Measurements from ENCODE around the gene CUL7.

CUL7 gene

GRCh38 chr6:43037706-43038105 is 15.9 kb downstream of the CUL7 start:
- no peak for TF ChIP-seq CTCF (IDR thresholded peaks at IDR 0.05; ENCODE audit: insufficient read depth, low read length, poor library complexity, severe bottlenecking)
- Histone ChIP-seq H3K27me3 (replicated peaks; ENCODE audit: control insufficient read depth, insufficient read depth, low read length) (no peaks in the 10 kb centered on the region), H3K4me3 (replicated peaks; ENCODE audit: low read depth, low read length) (no peak overlapping the region), H3K36me3 (ENCODE audit: control insufficient read depth, insufficient read depth, low read length) (peaks cover 27% of the 10 kb centered on the region)
- no peak for DNase-seq (ENCODE audit: extremely low read depth, insufficient read length)

- Histone ChIP-seq H3K4me3 (replicated peaks; ENCODE audit: low read depth, low read length) (no peak overlapping the region), H3K36me3 (ENCODE audit: control insufficient read depth, insufficient read depth, low read length) (peaks cover 25% of the 10 kb centered on the region), H3K27me3 (replicated peaks; ENCODE audit: control insufficient read depth, insufficient read depth, low read length) (no peaks in the 10 kb centered on the region)
- no peak for DNase-seq (ENCODE audit: extremely low read depth, insufficient read length)
- no peak for TF ChIP-seq CTCF (IDR thresholded peaks at IDR 0.05; ENCODE audit: insufficient read depth, low read length, poor library complexity, severe bottlenecking)
Measured at GRCh38 chr6:43037197-43037596, 16.5 kb downstream of the CUL7 start.

GRCh38 chr6:43036712-43037111 is 16.9 kb downstream of the CUL7 start:
- H3K36me3 ChIP-seq (ENCODE audit: control insufficient read depth, insufficient read depth, low read length) = peaks cover 25% of the 10 kb centered on the region

GRCh38 chr6:43035495-43036194 is 18.0 kb downstream of the CUL7 start:
- H3K4me3 ChIP-seq (replicated peaks; ENCODE audit: low read depth, low read length) = no peak overlapping the region
- H3K36me3 ChIP-seq (ENCODE audit: control insufficient read depth, insufficient read depth, low read length) = peaks cover 25% of the 10 kb centered on the region
- no peak for TF ChIP-seq CTCF (IDR thresholded peaks at IDR 0.05; ENCODE audit: insufficient read depth, low read length, poor library complexity, severe bottlenecking)
- no peaks in the 10 kb centered on the region for H3K27me3 ChIP-seq (replicated peaks; ENCODE audit: control insufficient read depth, insufficient read depth, low read length)
- DNase-seq (ENCODE audit: extremely low read depth, insufficient read length) = no peak

More at GRCh38 chr6:43036712-43037111, 16.9 kb downstream of the CUL7 start:
- no peak for TF ChIP-seq CTCF (IDR thresholded peaks at IDR 0.05; ENCODE audit: insufficient read depth, low read length, poor library complexity, severe bottlenecking)
- H3K27me3 ChIP-seq (replicated peaks; ENCODE audit: control insufficient read depth, insufficient read depth, low read length) = no peaks in the 10 kb centered on the region
- no peak for DNase-seq (ENCODE audit: extremely low read depth, insufficient read length)
- H3K4me3 ChIP-seq (replicated peaks; ENCODE audit: low read depth, low read length) = no peak overlapping the region

GRCh38 chr6:43034190-43034525 is 19.5 kb downstream of the CUL7 start:
- no peak overlapping the region for H3K4me3 ChIP-seq (replicated peaks; ENCODE audit: low read depth, low read length)
- no peaks in the 10 kb centered on the region for H3K27me3 ChIP-seq (replicated peaks; ENCODE audit: control insufficient read depth, insufficient read depth, low read length)
- no peak for DNase-seq (ENCODE audit: extremely low read depth, insufficient read length)
- TF ChIP-seq CTCF (IDR thresholded peaks at IDR 0.05; ENCODE audit: insufficient read depth, low read length, poor library complexity, severe bottlenecking) = no peak
- H3K36me3 ChIP-seq (ENCODE audit: control insufficient read depth, insufficient read depth, low read length) = peaks cover 25% of the 10 kb centered on the region

Measured in GM06990 (cell line).